Ascending aorta (tissue), 2 donors: ENCODE measurements around the gene NUCB1. TPM values are rescaled to one million over a fixed set of nuclear protein-coding genes. Genes with fewer than 3 reads are reported as not detected.
"Not testable (repeated sequence)": the region's sequence is repeated elsewhere in the genome, so short reads cannot be mapped to it uniquely, and the experiment has no call there.

Experiments used
- DNase-seq, 2 donors: peaks; one replicate each; pipeline ENCODE4 v3.0.0-alpha.2; 2019; ENCODE audit warnings: low spot score in 2 of 2
- H3K27ac ChIP-seq, 2 donors: fragments of 200-600 bp; sonication (generic); one replicate each; pipeline ENCODE4 v1.5.1; 2016 to 2017; ENCODE audit warnings: mild to moderate bottlenecking in 1 of 2
- H3K27me3 ChIP-seq: fragments of 200-600 bp; sonication (generic); one replicate; pipeline ENCODE4 v1.5.1; 2017
- H3K36me3 ChIP-seq, 2 donors: fragments of 200-600 bp; sonication (generic); one replicate each; pipeline ENCODE4 v1.5.1; 2016
- H3K4me1 ChIP-seq, 2 donors: fragments of 200-600 bp; sonication (generic); one replicate each; pipeline ENCODE4 v1.5.1; 2016 to 2017; ENCODE audit warnings: mild to moderate bottlenecking in 1 of 2
- H3K4me3 ChIP-seq, 2 donors: fragments of 200-600 bp; sonication (generic); one replicate each; pipeline ENCODE4 v1.5.1; 2016 to 2017; ENCODE audit warnings: mild to moderate bottlenecking in 1 of 2
- H3K9me3 ChIP-seq, 2 donors: fragments of 200-600 bp; sonication (generic); one replicate each; pipeline ENCODE4 v1.5.1; 2016
- CTCF ChIP-seq, 3 experiments: fragments of 200-600 bp in 2 of 3; fragments of 450-650 bp in 1 of 3; sonication (generic) in 2 of 3; IDR thresholded peaks; one replicate each; pipeline ENCODE4 v1.5.1; 2016 to 2019; ENCODE audit warnings: antibody characterized with exemption in 3 of 3, mild to moderate bottlenecking in 1 of 3, moderate library complexity in 1 of 3
- intact Hi-C: fragments of 100-400 bp; cut with DNase I; formaldehyde crosslinking; loops from one replicate; pipeline ENCODE4 v1.15.1; 2023
- total RNA-seq: library from RNA; depleted of rRNA; stranded (reverse); fragments of >200 nt; gene quantifications from one replicate; pipeline ENCODE4 v1.1.0, GENCODE V29; 2016

The NUCB1 gene
- total RNA-seq, 1 donor from 2014 or later: 505 TPM

- no peak for TF ChIP-seq CTCF (IDR thresholded peaks at IDR 0.05)
- peaks cover 82 to 85% of the 10 kb centered on the region in 2 donors for H3K36me3 ChIP-seq
- DNase-seq: no peak
- intact Hi-C loops: no loop called here
- peaks cover 0 to 5% of the 10 kb centered on the region in 2 donors for H3K4me1 ChIP-seq
- no peak overlapping the region for H3K4me3 ChIP-seq
- H3K9me3 ChIP-seq: no peaks in the 10 kb centered on the region
- H3K27me3 ChIP-seq: no peaks in the 10 kb centered on the region
- H3K27ac ChIP-seq: no peak overlapping the region
Observed at GRCh38 chr19:48907671-48908070, 7.6 kb downstream of the NUCB1 start.

- not testable (repeated sequence) for H3K4me1 ChIP-seq, H3K27ac ChIP-seq
- H3K36me3 ChIP-seq: peaks cover 94 to 96% of the 10 kb centered on the region in 2 donors
Observed at GRCh38 chr19:48909424-48910077, 9.4 kb downstream of the NUCB1 start.

GRCh38 chr19:48910803-48911202 lies 10.7 kb downstream of the NUCB1 start:
- intact Hi-C loops: no loop called here
- no peak for TF ChIP-seq CTCF (IDR thresholded peaks at IDR 0.05)
- peaks cover 93% of the 10 kb centered on the region in 2 donors for H3K36me3 ChIP-seq

More at GRCh38 chr19:48909424-48910077, 9.4 kb downstream of the NUCB1 start:
- H3K9me3 ChIP-seq, DNase-seq, H3K4me3 ChIP-seq, H3K27me3 ChIP-seq, intact Hi-C loops: not testable (repeated sequence)

GRCh38 chr19:48913114-48913889 lies 13.2 kb downstream of the NUCB1 start:
- TF ChIP-seq CTCF (IDR thresholded peaks at IDR 0.05): no peak
- DNase-seq: no peak
- H3K4me1 ChIP-seq: no peaks in the 10 kb centered on the region
- H3K27ac ChIP-seq: no peak overlapping the region
- H3K27me3 ChIP-seq: no peaks in the 10 kb centered on the region
- peaks cover 85 to 88% of the 10 kb centered on the region in 2 donors for H3K36me3 ChIP-seq
- H3K9me3 ChIP-seq: no peaks in the 10 kb centered on the region
- intact Hi-C loops: no loop called here
- no peak overlapping the region for H3K4me3 ChIP-seq

More at GRCh38 chr19:48910803-48911202, 10.7 kb downstream of the NUCB1 start:
- Histone ChIP-seq H3K4me3 (no peak overlapping the region), H3K4me1 (no peaks in the 10 kb centered on the region), H3K27me3 (no peaks in the 10 kb centered on the region), H3K9me3 (no peaks in the 10 kb centered on the region), H3K27ac (no peak overlapping the region)
- DNase-seq: no peak

GRCh38 chr19:48914181-48914580 lies 14.1 kb downstream of the NUCB1 start:
- no peaks in the 10 kb centered on the region for H3K27me3 ChIP-seq
- intact Hi-C loops: no loop called here
- peaks cover 87 to 90% of the 10 kb centered on the region in 2 donors for H3K36me3 ChIP-seq
- no peaks in the 10 kb centered on the region for H3K4me1 ChIP-seq
- no peaks in the 10 kb centered on the region for H3K9me3 ChIP-seq
- no peak for DNase-seq
- H3K4me3 ChIP-seq: no peak overlapping the region
- H3K27ac ChIP-seq: no peak overlapping the region
- no peak for TF ChIP-seq CTCF (IDR thresholded peaks at IDR 0.05)

GRCh38 chr19:48915757-48916156 lies 15.6 kb downstream of the NUCB1 start:
- intact Hi-C loops: no loop called here
- Histone ChIP-seq H3K27me3 (no peaks in the 10 kb centered on the region), H3K27ac (no peak overlapping the region), H3K9me3 (no peaks in the 10 kb centered on the region), H3K36me3 (peaks cover 76 to 89% of the 10 kb centered on the region in 2 donors), H3K4me1 (no peaks in the 10 kb centered on the region), H3K4me3 (no peak overlapping the region)
- TF ChIP-seq CTCF (IDR thresholded peaks at IDR 0.05): no peak
- no peak for DNase-seq
